Measurements from ENCODE around the gene SPATA3. TPM values are rescaled to one million over a fixed set of nuclear protein-coding genes. Genes with fewer than 3 reads are reported as not detected.
A peak's percentile ranks its signal among the peaks of the same experiment; 100 is the strongest.

The SPATA3 gene
- polyA plus RNA-seq, 1 donor (not counting 4 experiments of a cell fraction or from before 2014, with no cell fraction given), result not detected

- Histone ChIP-seq H3K27ac (ENCODE audit: control insufficient read depth, insufficient read depth, low read length) (no peak overlapping the region), H3K9ac (ENCODE audit: control insufficient read depth, extremely low read depth, insufficient read depth, low read length) (no peak overlapping the region), H3K79me2 (ENCODE audit: control insufficient read depth, insufficient read depth, low read length) (no peaks in the 10 kb centered on the region), H3K4me3 (ENCODE audit: control insufficient read depth in 2 of 3, extremely low read depth in 1 of 3, insufficient read depth in 2 of 3, low read depth in 1 of 3, low read length in 3 of 3) (no peak overlapping the region), H3K4me2 (ENCODE audit: control insufficient read depth, extremely low read depth, insufficient read depth, low read depth, low read length) (no peak overlapping the region), H4K20me1 (ENCODE audit: control insufficient read depth, extremely low read depth, insufficient read depth, low read length) (no peaks in the 10 kb centered on the region), H3K36me3 (ENCODE audit: control insufficient read depth in 2 of 2, extremely low read depth in 1 of 2, insufficient read depth in 2 of 2, low read length in 2 of 2) (no peaks in the 10 kb centered on the region), H3K9me3 (ENCODE audit: control insufficient read depth, low read depth, low read length) (no peaks in the 10 kb centered on the region), H3K4me1 (ENCODE audit: control insufficient read depth, extremely low read depth, insufficient read depth, low read length) (no peaks in the 10 kb centered on the region), H3K27me3 (ENCODE audit: control insufficient read depth, extremely low read depth, insufficient read depth, low read length) (peaks cover 51% of the 10 kb centered on the region), H2AFZ (ENCODE audit: control insufficient read depth, low read length) (no peak overlapping the region), H3K9me1 (ENCODE audit: control insufficient read depth, extremely low read depth, insufficient read depth, low read length) (no peaks in the 10 kb centered on the region)
- TF ChIP-seq EZH2 (IDR thresholded peaks at IDR 0.05; ENCODE audit: low read length) (peak; percentile 50), CTCF (optimal IDR thresholded peaks at IDR 0.05 in 1 of 3, IDR thresholded peaks at IDR 0.05 in 1 of 3, conservative IDR thresholded peaks at IDR 0.05 in 1 of 3; ENCODE audit: extremely low read depth in 1 of 3, insufficient read depth in 2 of 3, low read length in 3 of 3) (no peak)
- DNase-seq (ENCODE audit: low read depth, low spot score), result no peak
- no peak for FAIRE-seq
- dilution Hi-C loops (cut with MboI; ENCODE audit: extremely low pct_ligation_motif_present, low sequenced_read_pairs), result no loop called here
Observed at GRCh38 chr2:231038483-231039293, 42.8 kb downstream of the SPATA3 start.

GRCh38 chr2:231039294-231039664 lies 43.4 kb downstream of the SPATA3 start:
- Histone ChIP-seq H3K27ac (ENCODE audit: control insufficient read depth, insufficient read depth, low read length) (no peak overlapping the region), H2AFZ (ENCODE audit: control insufficient read depth, low read length) (no peak overlapping the region), H3K27me3 (ENCODE audit: control insufficient read depth, extremely low read depth, insufficient read depth, low read length) (peaks cover 51% of the 10 kb centered on the region), H3K9ac (ENCODE audit: control insufficient read depth, extremely low read depth, insufficient read depth, low read length) (no peak overlapping the region), H3K4me2 (ENCODE audit: control insufficient read depth, extremely low read depth, insufficient read depth, low read depth, low read length) (no peak overlapping the region), H3K79me2 (ENCODE audit: control insufficient read depth, insufficient read depth, low read length) (no peaks in the 10 kb centered on the region), H4K20me1 (ENCODE audit: control insufficient read depth, extremely low read depth, insufficient read depth, low read length) (no peaks in the 10 kb centered on the region), H3K4me1 (ENCODE audit: control insufficient read depth, extremely low read depth, insufficient read depth, low read length) (no peaks in the 10 kb centered on the region), H3K9me3 (ENCODE audit: control insufficient read depth, low read depth, low read length) (no peaks in the 10 kb centered on the region), H3K9me1 (ENCODE audit: control insufficient read depth, extremely low read depth, insufficient read depth, low read length) (no peaks in the 10 kb centered on the region), H3K36me3 (ENCODE audit: control insufficient read depth in 2 of 2, extremely low read depth in 1 of 2, insufficient read depth in 2 of 2, low read length in 2 of 2) (no peaks in the 10 kb centered on the region), H3K4me3 (ENCODE audit: control insufficient read depth in 2 of 3, extremely low read depth in 1 of 3, insufficient read depth in 2 of 3, low read depth in 1 of 3, low read length in 3 of 3) (no peak overlapping the region)
- DNase-seq (ENCODE audit: low read depth, low spot score) (no peak), FAIRE-seq (no peak)
- TF ChIP-seq CTCF (optimal IDR thresholded peaks at IDR 0.05 in 1 of 3, IDR thresholded peaks at IDR 0.05 in 1 of 3, conservative IDR thresholded peaks at IDR 0.05 in 1 of 3; ENCODE audit: extremely low read depth in 1 of 3, insufficient read depth in 2 of 3, low read length in 3 of 3) (no peak), EZH2 (IDR thresholded peaks at IDR 0.05; ENCODE audit: low read length) (no peak)
- dilution Hi-C loops (cut with MboI; ENCODE audit: extremely low pct_ligation_motif_present, low sequenced_read_pairs), result no loop called here

All from keratinocyte (primary cell).